HCT116 (cell line): ENCODE measurements around the gene DOK1. TPM values are rescaled to one million over a fixed set of nuclear protein-coding genes. Genes with fewer than 3 reads are reported as not detected.

Source experiments
- ATAC-seq: fragments of 200-7000 bp; cut with Tn5 transposase; 2 replicates; pipeline ENCODE4 v1.9.1; 2020; ENCODE audit warnings: mild to moderate bottlenecking, moderate library complexity
- BruUV-seq: library from RNA; stranded (reverse); fragments of 400-500 nt; replicated peaks from 2 replicates; lab custom pipeline; 2021; lab: Mats Ljungman, UMichigan
- CTCF ChIA-PET: fragments of 300-600 bp; sonication (Branson Sonifier 250); formaldehyde crosslinking; loops from one replicate; lab custom pipeline; 2021; ENCODE audit warnings: antibody characterized with exemption; lab: Charles Lee
- POLR2A ChIA-PET: fragments of 300-600, 350-600 bp; sonication (Branson Sonifier 250); formaldehyde crosslinking; loops from one replicate; lab custom pipeline; 2021; ENCODE audit warnings: antibody characterized with exemption; lab: Charles Lee
- RAD21 ChIA-PET, 2 experiments: fragments of 300-600 bp; sonication (Branson Sonifier 250); formaldehyde crosslinking; loops; one replicate each; lab custom pipeline; 2023; ENCODE audit warnings: low total read pairs in 2 of 2; ENCODE audit not compliant: uncharacterized antibody in 2 of 2, unreplicated experiment in 2 of 2, low non-redundant PET in 1 of 2; lab: Charles Lee
- DNase-seq: peaks from one replicate; pipeline ENCODE4 v3.0.0-alpha.2; 2010; ENCODE audit warnings: low read depth, low spot score
- H2AFZ ChIP-seq: fragments of 200-600 bp; shearing (Covaris generic), sonication (generic); 2 replicates; pipeline ENCODE4 v1.6.1; 2017; ENCODE audit warnings: low read depth, mixed run types, mixed read lengths, antibody characterized with exemption, low read length; ENCODE audit not compliant: poor library complexity, severe bottlenecking
- H3K27ac ChIP-seq: 2 replicates; pipeline ENCODE4 v1.5.1; 2012; ENCODE audit warnings: low read depth, low read length
- H3K27me3 ChIP-seq: fragments of 200-600 bp; sonication (generic); 2 replicates; pipeline ENCODE4 v1.6.1; 2016; ENCODE audit warnings: mixed run types, low read length, mixed read lengths; ENCODE audit not compliant: insufficient read depth
- H3K36me3 ChIP-seq, 2 experiments: fragments of 200-500 bp in 1 of 2; fragments of 200-600 bp in 1 of 2; sonication (Bioruptor generic) in 1 of 2; sonication (generic) in 1 of 2; 2 replicates each; pipeline versions ENCODE4 v1.5.1 to v1.6.1; 2014 to 2016; ENCODE audit warnings: low read length in 2 of 2, inconsistent platforms in 1 of 2, mixed read lengths in 1 of 2, mixed run types in 1 of 2; ENCODE audit not compliant: insufficient read depth in 2 of 2, control insufficient read depth in 1 of 2
- H3K4me1 ChIP-seq, 2 experiments: fragments of 200-600 bp in 1 of 2; sonication (generic) in 1 of 2; 2 replicates each; pipeline versions ENCODE4 v1.5.1 to v1.6.1; 2012 to 2017; ENCODE audit warnings: low read length in 2 of 2, inconsistent platforms in 1 of 2, mild to moderate bottlenecking in 1 of 2, mixed read lengths in 1 of 2, mixed run types in 1 of 2, moderate library complexity in 1 of 2; ENCODE audit not compliant: insufficient read depth in 2 of 2, control insufficient read depth in 1 of 2
- H3K4me2 ChIP-seq: fragments of 200-600 bp; sonication (generic); 2 replicates; pipeline ENCODE4 v1.6.1; 2017; ENCODE audit warnings: mixed run types, low read length, mixed read lengths
- H3K4me3 ChIP-seq, 2 experiments: fragments of 200-600 bp in 1 of 2; sonication (generic) in 1 of 2; replicated peaks in 1 of 2; 2 replicates each; pipeline ENCODE4 v1.5.1; 2011 to 2016; ENCODE audit warnings: low read length in 2 of 2, control low read depth in 1 of 2, low read depth in 1 of 2, mild to moderate bottlenecking in 1 of 2, mixed read lengths in 1 of 2, mixed run types in 1 of 2
- H3K79me2 ChIP-seq: fragments of 200-600 bp; sonication (generic); 2 replicates; pipeline ENCODE4 v1.6.1; 2017; ENCODE audit warnings: mild to moderate bottlenecking, mixed run types, low read length, moderate library complexity, mixed read lengths; ENCODE audit not compliant: insufficient read depth
- H3K9ac ChIP-seq: fragments of 200-600 bp; sonication (generic); 2 replicates; pipeline ENCODE4 v1.6.1; 2016; ENCODE audit warnings: low read length, mixed read lengths
- H3K9me2 ChIP-seq: fragments of 200-600 bp; sonication (generic), shearing (Covaris generic); 2 replicates; pipeline ENCODE4 v1.6.1; 2017; ENCODE audit warnings: mixed run types, mild to moderate bottlenecking, moderate library complexity; ENCODE audit not compliant: insufficient read depth
- H3K9me3 ChIP-seq, 2 experiments: fragments of 200-500 bp in 1 of 2; fragments of 200-600 bp in 1 of 2; sonication (Bioruptor generic) in 1 of 2; sonication (generic) in 1 of 2; 2 replicates each; pipeline ENCODE4 v1.6.1; 2014 to 2017; ENCODE audit warnings: low read length in 2 of 2, mixed read lengths in 2 of 2, inconsistent platforms in 1 of 2, low read depth in 1 of 2, mild to moderate bottlenecking in 1 of 2, mixed run types in 1 of 2, moderate library complexity in 1 of 2; ENCODE audit not compliant: control insufficient read depth in 1 of 2, insufficient read depth in 1 of 2
- H4K20me1 ChIP-seq: fragments of 200-600 bp; sonication (generic), shearing (Covaris generic); 2 replicates; pipeline ENCODE4 v1.6.1; 2017; ENCODE audit warnings: mixed run types, mild to moderate bottlenecking, moderate library complexity; ENCODE audit not compliant: insufficient read depth
- ELF1 ChIP-seq: IDR thresholded peaks from 2 replicates; pipeline ENCODE4 v1.6.1; 2012; ENCODE audit warnings: low read depth, borderline replicate concordance
- EZH2phosphoT487 ChIP-seq: fragments of 200-600 bp; IDR thresholded peaks from 2 replicates; pipeline ENCODE4 v1.6.1; 2018; ENCODE audit warnings: antibody characterized with exemption, borderline replicate concordance
- JUND ChIP-seq: IDR thresholded peaks from 2 replicates; pipeline ENCODE4 v1.6.1; 2012
- POLR2AphosphoS5 ChIP-seq: IDR thresholded peaks from 2 replicates; pipeline ENCODE4 v1.6.1; 2011; ENCODE audit warnings: mild to moderate bottlenecking, low read depth, low read length, moderate library complexity
- REST ChIP-seq: IDR thresholded peaks from 2 replicates; pipeline ENCODE4 v1.6.1; 2012; ENCODE audit warnings: low read depth
- intact Hi-C: fragments of 100-400 bp; cut with micrococcal nuclease; formaldehyde crosslinking; loops from 2 replicates; pipeline ENCODE4 v1.10.0; 2022
- total RNA-seq: library from RNA; stranded (reverse); gene quantifications from one replicate; pipeline ENCODE4 v1.2.1, GENCODE V29; 2021; ENCODE audit not compliant: unreplicated experiment

DOK1 gene
- total RNA-seq, 1 experiment from 2014 or later, result 18.8 TPM

- no peaks in the 10 kb centered on the region for H4K20me1 ChIP-seq
- TF ChIP-seq ELF1, result no peak
- TF ChIP-seq REST, result no peak
- no peak for TF ChIP-seq POLR2AphosphoS5
- TF ChIP-seq EZH2phosphoT487, result no peak
- no peak for TF ChIP-seq JUND
- TF ChIP-seq, all 23 proteins: peak for 0
- intact Hi-C loops, result no loop called here
- POLR2A ChIA-PET, result no interaction called here
- no TSS peak for BruUV-seq
- no peaks in the 10 kb centered on the region for H3K79me2 ChIP-seq
- DNase-seq, result no peak
- no peak overlapping the region for H2AFZ ChIP-seq
- H3K27me3 ChIP-seq, result no peaks in the 10 kb centered on the region
- no peaks in the 10 kb centered on the region for H3K36me3 ChIP-seq
- H3K9me2 ChIP-seq, result no peaks in the 10 kb centered on the region
- H3K4me1 ChIP-seq, result peaks cover 4 to 6% of the 10 kb centered on the region in 2 experiments; a peak in 2 of 4 replicates
- no peak overlapping the region for H3K27ac ChIP-seq
- CTCF ChIA-PET, result interaction anchor here (0.5 kb wide), 1 partner anchor 46 kb away, joined by 5 read pairs; the partner anchor contains the start of gene LOXL3
- ATAC-seq, result no peak
- no peak overlapping the region for H3K4me2 ChIP-seq
- no peaks in the 10 kb centered on the region for H3K9me3 ChIP-seq
- no peak overlapping the region for H3K4me3 ChIP-seq
- RAD21 ChIA-PET, result no interaction called here
- no peak overlapping the region for H3K9ac ChIP-seq
These were observed 45.2 kb downstream of the DOK1 start for GRCh38 chr2:74599676-74600075.
